ENCODE results near the gene RUFY3. TPM values are rescaled to one million over a fixed set of nuclear protein-coding genes. Genes with fewer than 3 reads are reported as not detected.

RUFY3 gene
- total and polyA plus RNA-seq, 4 donors = 9.2 to 35.2 (median 15.0) TPM

- Histone ChIP-seq H3K27me3 (ENCODE audit: control insufficient read depth in 4 of 4, insufficient read depth in 4 of 4, low read length in 3 of 4) (no peaks in the 10 kb centered on the region), H3K27ac (ENCODE audit: low read depth in 1 of 2, low read length in 2 of 2) (peak overlapping the region; percentile 77 to 89), H3K4me3 (ENCODE audit: low read depth in 1 of 3, low read length in 3 of 3) (no peak overlapping the region), H3K36me3 (ENCODE audit: control insufficient read depth in 4 of 4, insufficient read depth in 3 of 4, low read depth in 1 of 4, low read length in 3 of 4) (no peaks in the 10 kb centered on the region), H3K4me1 (ENCODE audit: control insufficient read depth in 4 of 4, insufficient read depth in 4 of 4, low read length in 3 of 4) (peaks cover 4 to 41% (median 26%) of the 10 kb centered on the region in 4 donors), H3K9ac (ENCODE audit: low read depth in 1 of 2, low read length in 2 of 2) (peak overlapping the region in 1 of 2 donors; percentile 32), H3K9me3 (ENCODE audit: control insufficient read depth in 4 of 4, low read length in 3 of 4) (no peaks in the 10 kb centered on the region)
- DNase-seq (ENCODE audit: low spot score) = no peak
- TF ChIP-seq HNF4G (IDR thresholded peaks at IDR 0.05) (peak; percentile 92), EGR1 (IDR thresholded peaks at IDR 0.05; ENCODE audit: low read depth in 2 of 2) (peak in 1 of 2 donors; percentile 33), GABPA (IDR thresholded peaks at IDR 0.05 in 1 of 2, conservative IDR thresholded peaks at IDR 0.05 in 1 of 2) (peak in 1 of 2 donors; percentile 43), JUND (IDR thresholded peaks at IDR 0.05) (peak; percentile 75 to 81), HNF4A (conservative IDR thresholded peaks at IDR 0.05) (peak; percentile 98), RAD21 (IDR thresholded peaks at IDR 0.05) (peak in 1 of 2 donors; percentile 45), FOXA1 (IDR thresholded peaks at IDR 0.05) (no peak), TAF1 (conservative IDR thresholded peaks at IDR 0.05) (no peak), RXRA (IDR thresholded peaks at IDR 0.05) (peak; percentile 73 to 74), SP1 (IDR thresholded peaks at IDR 0.05) (peak; percentile 80), NR2F2 (IDR thresholded peaks at IDR 0.05) (no peak), REST (IDR thresholded peaks at IDR 0.05) (peak; percentile 64), YY1 (IDR thresholded peaks at IDR 0.05) (peak; percentile 70), ZBTB33 (IDR thresholded peaks at IDR 0.05) (peak; percentile 50), FOXA2 (IDR thresholded peaks at IDR 0.05) (peak; percentile 58)
- TF ChIP-seq, protein P1, sequence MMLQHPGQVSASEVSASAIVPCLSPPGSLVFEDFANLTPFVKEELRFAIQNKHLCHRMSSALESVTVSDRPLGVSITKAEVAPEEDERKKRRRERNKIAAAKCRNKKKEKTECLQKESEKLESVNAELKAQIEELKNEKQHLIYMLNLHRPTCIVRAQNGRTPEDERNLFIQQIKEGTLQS (IDR thresholded peaks at IDR 0.05) = peak; percentile 96
- TF ChIP-seq, protein P2, sequence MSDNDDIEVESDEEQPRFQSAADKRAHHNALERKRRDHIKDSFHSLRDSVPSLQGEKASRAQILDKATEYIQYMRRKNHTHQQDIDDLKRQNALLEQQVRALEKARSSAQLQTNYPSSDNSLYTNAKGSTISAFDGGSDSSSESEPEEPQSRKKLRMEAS (IDR thresholded peaks at IDR 0.05) = peak; percentile 88
- TF ChIP-seq, protein P3, sequence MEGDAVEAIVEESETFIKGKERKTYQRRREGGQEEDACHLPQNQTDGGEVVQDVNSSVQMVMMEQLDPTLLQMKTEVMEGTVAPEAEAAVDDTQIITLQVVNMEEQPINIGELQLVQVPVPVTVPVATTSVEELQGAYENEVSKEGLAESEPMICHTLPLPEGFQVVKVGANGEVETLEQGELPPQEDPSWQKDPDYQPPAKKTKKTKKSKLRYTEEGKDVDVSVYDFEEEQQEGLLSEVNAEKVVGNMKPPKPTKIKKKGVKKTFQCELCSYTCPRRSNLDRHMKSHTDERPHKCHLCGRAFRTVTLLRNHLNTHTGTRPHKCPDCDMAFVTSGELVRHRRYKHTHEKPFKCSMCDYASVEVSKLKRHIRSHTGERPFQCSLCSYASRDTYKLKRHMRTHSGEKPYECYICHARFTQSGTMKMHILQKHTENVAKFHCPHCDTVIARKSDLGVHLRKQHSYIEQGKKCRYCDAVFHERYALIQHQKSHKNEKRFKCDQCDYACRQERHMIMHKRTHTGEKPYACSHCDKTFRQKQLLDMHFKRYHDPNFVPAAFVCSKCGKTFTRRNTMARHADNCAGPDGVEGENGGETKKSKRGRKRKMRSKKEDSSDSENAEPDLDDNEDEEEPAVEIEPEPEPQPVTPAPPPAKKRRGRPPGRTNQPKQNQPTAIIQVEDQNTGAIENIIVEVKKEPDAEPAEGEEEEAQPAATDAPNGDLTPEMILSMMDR (IDR thresholded peaks at IDR 0.05; ENCODE audit: low read depth, low read length, missing input control) = no peak
- 67% methylated on average over 5 of the region's 5 CpGs for WGBS
Observed at GRCh38 chr4:70714079-70714887, 7.5 kb upstream of the RUFY3 start.
